Keratinocyte (primary cell): Measurements from ENCODE around the gene CHRNA5.

ENCODE experiments used
- CTCF ChIP-seq, 3 experiments: IDR thresholded peaks in 1 of 3; conservative IDR thresholded peaks in 1 of 3; optimal IDR thresholded peaks in 1 of 3; 2 replicates in 2 of 3; 3 replicates in 1 of 3; pipeline versions ENCODE3 to v1.5.1; 2011; ENCODE audit warnings: low read length in 3 of 3, mild to moderate bottlenecking in 3 of 3, moderate library complexity in 2 of 3, control low read depth in 1 of 3, inconsistent platforms in 1 of 3; ENCODE audit not compliant: insufficient read depth in 2 of 3; ENCODE audit errors: extremely low read depth in 1 of 3
- EZH2 ChIP-seq: IDR thresholded peaks from one replicate; pipeline ENCODE4 v1.6.1; 2012; ENCODE audit warnings: inconsistent platforms, mild to moderate bottlenecking, low read length, moderate library complexity

GRCh38 chr15:78629716-78630065 is 64.4 kb downstream of the CHRNA5 start:
- no peak for TF ChIP-seq CTCF (optimal IDR thresholded peaks at IDR 0.05 in 1 of 3, IDR thresholded peaks at IDR 0.05 in 1 of 3, conservative IDR thresholded peaks at IDR 0.05 in 1 of 3; ENCODE audit: extremely low read depth in 1 of 3, insufficient read depth in 2 of 3, low read length in 3 of 3)
- no peak for TF ChIP-seq EZH2
